HepG2 (cell line): ENCODE results near the gene SLC23A2. TPM values are rescaled to one million over a fixed set of nuclear protein-coding genes. Genes with fewer than 3 reads are reported as not detected.

Source experiments
- BRD4 ChIP-seq: sonication (generic); formaldehyde crosslinking; IDR thresholded peaks from 2 replicates; pipeline ENCODE4 v1.4.0; 2020; ENCODE audit warnings: missing genetic modification reagents
- HDAC2 ChIP-seq: sonication (generic); formaldehyde crosslinking; IDR thresholded peaks from 2 replicates; pipeline ENCODE4 v1.4.0; 2020; ENCODE audit warnings: missing genetic modification reagents
- HMGA1 ChIP-seq: sonication (generic); formaldehyde crosslinking; conservative IDR thresholded peaks from 2 replicates; pipeline ENCODE4 v1.4.0; 2020; ENCODE audit warnings: missing genetic modification reagents
- NONO ChIP-seq, 2 experiments: fragments of 450-650 bp in 1 of 2; sonication (generic) in 1 of 2; formaldehyde crosslinking in 1 of 2; IDR thresholded peaks in 1 of 2; conservative IDR thresholded peaks in 1 of 2; 2 replicates each; pipeline versions ENCODE4 v1.6.1 to v1.8.0; 2017 to 2022; ENCODE audit warnings: mild to moderate bottlenecking in 1 of 2, missing genetic modification reagents in 1 of 2, moderate library complexity in 1 of 2
- ZSCAN22 ChIP-seq: sonication (generic); formaldehyde crosslinking; IDR thresholded peaks from 2 replicates; pipeline ENCODE4 v1.4.0; 2020; ENCODE audit warnings: mild to moderate bottlenecking, missing genetic modification reagents
- polyA plus RNA-seq, 8 experiments: library from polyadenylated mRNA; depleted of rRNA in 3 of 8; stranded (reverse) in 7 of 8; unstranded in 1 of 8; fragments of >200 nt; fragmentation: Illumina TruSeq in 4 of 8; extraction: Trizol in 4 of 8; gene quantifications; 2 replicates each; pipeline versions ENCODE4 v1.2.1 to v1.2.3, GENCODE V29; 2011 to 2016; ENCODE audit warnings: low read depth in 4 of 8, missing spikeins in 1 of 8, mixed read lengths in 1 of 8; ENCODE audit not compliant: insufficient read depth in 1 of 8
- total RNA-seq, 5 experiments: library from RNA; depleted of rRNA; stranded (reverse); fragments of >200 nt; fragmentation: Illumina TruSeq; extraction: Trizol; gene quantifications; 2 replicates each; pipeline ENCODE4 v1.2.3, GENCODE V29; 2016; ENCODE audit warnings: low read depth in 1 of 5
- TF ChIP-seq, protein P1 (sequence below): sonication (generic); formaldehyde crosslinking; IDR thresholded peaks from 2 replicates; pipeline ENCODE4 v1.4.0; 2020; ENCODE audit warnings: missing genetic modification reagents
- TF ChIP-seq, protein P2 (sequence below): sonication (generic); formaldehyde crosslinking; IDR thresholded peaks from 2 replicates; pipeline ENCODE4 v1.5.0; 2020; ENCODE audit warnings: mild to moderate bottlenecking, missing genetic modification reagents, moderate library complexity
- TF ChIP-seq, protein P3 (sequence below): sonication (generic); formaldehyde crosslinking; IDR thresholded peaks from 2 replicates; pipeline ENCODE4 v1.4.0; 2020; ENCODE audit warnings: missing genetic modification reagents
- TF ChIP-seq, protein P4 (sequence below), 2 experiments: sonication (generic) in 1 of 2; formaldehyde crosslinking in 1 of 2; IDR thresholded peaks; 2 replicates each; pipeline versions ENCODE4 v1.6.1 to v1.9.0; 2014 to 2022; ENCODE audit warnings: antibody characterized with exemption in 1 of 2, borderline replicate concordance in 1 of 2, inconsistent platforms in 1 of 2, low read depth in 1 of 2, missing genetic modification reagents in 1 of 2
- TF ChIP-seq, protein P5 (sequence below): sonication (generic); formaldehyde crosslinking; IDR thresholded peaks from 2 replicates; pipeline ENCODE4 v1.4.0; 2020; ENCODE audit warnings: missing genetic modification reagents

Gene SLC23A2
- total and polyA plus RNA-seq, 2 of the 13 experiments (the other 11 are each of a cell fraction or from before 2014, with no cell fraction given): 42.2 to 51.2 TPM

DNA sequence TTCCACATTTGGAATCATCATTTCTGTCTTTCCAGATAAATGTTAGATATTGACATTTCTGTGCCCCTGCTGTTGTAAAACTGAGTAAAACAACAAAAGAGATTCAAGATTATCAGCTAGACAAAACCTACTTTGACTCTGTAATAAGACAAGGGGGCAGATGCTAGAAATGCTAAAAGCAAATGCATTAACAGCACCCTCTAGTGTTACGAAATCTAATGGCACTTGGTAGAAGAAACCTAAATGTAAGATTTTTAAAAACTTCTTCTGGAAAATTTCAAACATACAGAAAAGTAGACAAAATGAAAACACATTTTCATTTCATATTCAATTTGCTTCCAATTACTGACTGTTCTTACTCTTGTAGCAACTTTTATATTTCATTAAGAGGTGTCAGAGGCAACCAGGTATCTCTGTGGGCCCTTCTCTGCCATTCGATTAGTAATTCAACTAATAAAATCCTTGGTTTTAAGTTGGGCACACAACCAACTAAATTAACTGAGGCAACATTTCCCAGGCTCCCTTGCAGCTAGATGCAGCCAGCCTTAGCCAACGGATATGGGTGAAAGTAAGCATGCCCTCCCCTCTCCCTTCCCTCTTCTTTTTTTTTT is 45.0 kb downstream of the SLC23A2 start (continued):
- TF ChIP-seq, protein P1, sequence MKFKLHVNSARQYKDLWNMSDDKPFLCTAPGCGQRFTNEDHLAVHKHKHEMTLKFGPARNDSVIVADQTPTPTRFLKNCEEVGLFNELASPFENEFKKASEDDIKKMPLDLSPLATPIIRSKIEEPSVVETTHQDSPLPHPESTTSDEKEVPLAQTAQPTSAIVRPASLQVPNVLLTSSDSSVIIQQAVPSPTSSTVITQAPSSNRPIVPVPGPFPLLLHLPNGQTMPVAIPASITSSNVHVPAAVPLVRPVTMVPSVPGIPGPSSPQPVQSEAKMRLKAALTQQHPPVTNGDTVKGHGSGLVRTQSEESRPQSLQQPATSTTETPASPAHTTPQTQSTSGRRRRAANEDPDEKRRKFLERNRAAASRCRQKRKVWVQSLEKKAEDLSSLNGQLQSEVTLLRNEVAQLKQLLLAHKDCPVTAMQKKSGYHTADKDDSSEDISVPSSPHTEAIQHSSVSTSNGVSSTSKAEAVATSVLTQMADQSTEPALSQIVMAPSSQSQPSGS (CRISPR knock-in tag): peak; percentile 40; the same call in 1 of the 2 replicates
- TF ChIP-seq HMGA1 (CRISPR knock-in tag) (no peak), ZSCAN22 (CRISPR knock-in tag) (no peak), NONO (IDR thresholded peaks at IDR 0.05) (no peak), NONO (CRISPR knock-in tag; conservative IDR thresholded peaks at IDR 0.05) (no peak), BRD4 (CRISPR knock-in tag) (no peak), HDAC2 (CRISPR knock-in tag) (no peak; the same call in 1 of the 2 replicates)
- TF ChIP-seq, protein P2, sequence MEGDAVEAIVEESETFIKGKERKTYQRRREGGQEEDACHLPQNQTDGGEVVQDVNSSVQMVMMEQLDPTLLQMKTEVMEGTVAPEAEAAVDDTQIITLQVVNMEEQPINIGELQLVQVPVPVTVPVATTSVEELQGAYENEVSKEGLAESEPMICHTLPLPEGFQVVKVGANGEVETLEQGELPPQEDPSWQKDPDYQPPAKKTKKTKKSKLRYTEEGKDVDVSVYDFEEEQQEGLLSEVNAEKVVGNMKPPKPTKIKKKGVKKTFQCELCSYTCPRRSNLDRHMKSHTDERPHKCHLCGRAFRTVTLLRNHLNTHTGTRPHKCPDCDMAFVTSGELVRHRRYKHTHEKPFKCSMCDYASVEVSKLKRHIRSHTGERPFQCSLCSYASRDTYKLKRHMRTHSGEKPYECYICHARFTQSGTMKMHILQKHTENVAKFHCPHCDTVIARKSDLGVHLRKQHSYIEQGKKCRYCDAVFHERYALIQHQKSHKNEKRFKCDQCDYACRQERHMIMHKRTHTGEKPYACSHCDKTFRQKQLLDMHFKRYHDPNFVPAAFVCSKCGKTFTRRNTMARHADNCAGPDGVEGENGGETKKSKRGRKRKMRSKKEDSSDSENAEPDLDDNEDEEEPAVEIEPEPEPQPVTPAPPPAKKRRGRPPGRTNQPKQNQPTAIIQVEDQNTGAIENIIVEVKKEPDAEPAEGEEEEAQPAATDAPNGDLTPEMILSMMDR (CRISPR knock-in tag): peak; percentile 87
- TF ChIP-seq, protein P3, sequence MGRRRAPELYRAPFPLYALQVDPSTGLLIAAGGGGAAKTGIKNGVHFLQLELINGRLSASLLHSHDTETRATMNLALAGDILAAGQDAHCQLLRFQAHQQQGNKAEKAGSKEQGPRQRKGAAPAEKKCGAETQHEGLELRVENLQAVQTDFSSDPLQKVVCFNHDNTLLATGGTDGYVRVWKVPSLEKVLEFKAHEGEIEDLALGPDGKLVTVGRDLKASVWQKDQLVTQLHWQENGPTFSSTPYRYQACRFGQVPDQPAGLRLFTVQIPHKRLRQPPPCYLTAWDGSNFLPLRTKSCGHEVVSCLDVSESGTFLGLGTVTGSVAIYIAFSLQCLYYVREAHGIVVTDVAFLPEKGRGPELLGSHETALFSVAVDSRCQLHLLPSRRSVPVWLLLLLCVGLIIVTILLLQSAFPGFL: no peak
- TF ChIP-seq, protein P4, sequence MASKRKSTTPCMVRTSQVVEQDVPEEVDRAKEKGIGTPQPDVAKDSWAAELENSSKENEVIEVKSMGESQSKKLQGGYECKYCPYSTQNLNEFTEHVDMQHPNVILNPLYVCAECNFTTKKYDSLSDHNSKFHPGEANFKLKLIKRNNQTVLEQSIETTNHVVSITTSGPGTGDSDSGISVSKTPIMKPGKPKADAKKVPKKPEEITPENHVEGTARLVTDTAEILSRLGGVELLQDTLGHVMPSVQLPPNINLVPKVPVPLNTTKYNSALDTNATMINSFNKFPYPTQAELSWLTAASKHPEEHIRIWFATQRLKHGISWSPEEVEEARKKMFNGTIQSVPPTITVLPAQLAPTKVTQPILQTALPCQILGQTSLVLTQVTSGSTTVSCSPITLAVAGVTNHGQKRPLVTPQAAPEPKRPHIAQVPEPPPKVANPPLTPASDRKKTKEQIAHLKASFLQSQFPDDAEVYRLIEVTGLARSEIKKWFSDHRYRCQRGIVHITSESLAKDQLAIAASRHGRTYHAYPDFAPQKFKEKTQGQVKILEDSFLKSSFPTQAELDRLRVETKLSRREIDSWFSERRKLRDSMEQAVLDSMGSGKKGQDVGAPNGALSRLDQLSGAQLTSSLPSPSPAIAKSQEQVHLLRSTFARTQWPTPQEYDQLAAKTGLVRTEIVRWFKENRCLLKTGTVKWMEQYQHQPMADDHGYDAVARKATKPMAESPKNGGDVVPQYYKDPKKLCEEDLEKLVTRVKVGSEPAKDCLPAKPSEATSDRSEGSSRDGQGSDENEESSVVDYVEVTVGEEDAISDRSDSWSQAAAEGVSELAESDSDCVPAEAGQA (IDR thresholded peaks at IDR 0.05; ENCODE audit: low read depth): no peak
- TF ChIP-seq, protein P4 (CRISPR knock-in tag; IDR thresholded peaks at IDR 0.05; ENCODE audit: borderline replicate concordance): no peak
- TF ChIP-seq, protein P5, sequence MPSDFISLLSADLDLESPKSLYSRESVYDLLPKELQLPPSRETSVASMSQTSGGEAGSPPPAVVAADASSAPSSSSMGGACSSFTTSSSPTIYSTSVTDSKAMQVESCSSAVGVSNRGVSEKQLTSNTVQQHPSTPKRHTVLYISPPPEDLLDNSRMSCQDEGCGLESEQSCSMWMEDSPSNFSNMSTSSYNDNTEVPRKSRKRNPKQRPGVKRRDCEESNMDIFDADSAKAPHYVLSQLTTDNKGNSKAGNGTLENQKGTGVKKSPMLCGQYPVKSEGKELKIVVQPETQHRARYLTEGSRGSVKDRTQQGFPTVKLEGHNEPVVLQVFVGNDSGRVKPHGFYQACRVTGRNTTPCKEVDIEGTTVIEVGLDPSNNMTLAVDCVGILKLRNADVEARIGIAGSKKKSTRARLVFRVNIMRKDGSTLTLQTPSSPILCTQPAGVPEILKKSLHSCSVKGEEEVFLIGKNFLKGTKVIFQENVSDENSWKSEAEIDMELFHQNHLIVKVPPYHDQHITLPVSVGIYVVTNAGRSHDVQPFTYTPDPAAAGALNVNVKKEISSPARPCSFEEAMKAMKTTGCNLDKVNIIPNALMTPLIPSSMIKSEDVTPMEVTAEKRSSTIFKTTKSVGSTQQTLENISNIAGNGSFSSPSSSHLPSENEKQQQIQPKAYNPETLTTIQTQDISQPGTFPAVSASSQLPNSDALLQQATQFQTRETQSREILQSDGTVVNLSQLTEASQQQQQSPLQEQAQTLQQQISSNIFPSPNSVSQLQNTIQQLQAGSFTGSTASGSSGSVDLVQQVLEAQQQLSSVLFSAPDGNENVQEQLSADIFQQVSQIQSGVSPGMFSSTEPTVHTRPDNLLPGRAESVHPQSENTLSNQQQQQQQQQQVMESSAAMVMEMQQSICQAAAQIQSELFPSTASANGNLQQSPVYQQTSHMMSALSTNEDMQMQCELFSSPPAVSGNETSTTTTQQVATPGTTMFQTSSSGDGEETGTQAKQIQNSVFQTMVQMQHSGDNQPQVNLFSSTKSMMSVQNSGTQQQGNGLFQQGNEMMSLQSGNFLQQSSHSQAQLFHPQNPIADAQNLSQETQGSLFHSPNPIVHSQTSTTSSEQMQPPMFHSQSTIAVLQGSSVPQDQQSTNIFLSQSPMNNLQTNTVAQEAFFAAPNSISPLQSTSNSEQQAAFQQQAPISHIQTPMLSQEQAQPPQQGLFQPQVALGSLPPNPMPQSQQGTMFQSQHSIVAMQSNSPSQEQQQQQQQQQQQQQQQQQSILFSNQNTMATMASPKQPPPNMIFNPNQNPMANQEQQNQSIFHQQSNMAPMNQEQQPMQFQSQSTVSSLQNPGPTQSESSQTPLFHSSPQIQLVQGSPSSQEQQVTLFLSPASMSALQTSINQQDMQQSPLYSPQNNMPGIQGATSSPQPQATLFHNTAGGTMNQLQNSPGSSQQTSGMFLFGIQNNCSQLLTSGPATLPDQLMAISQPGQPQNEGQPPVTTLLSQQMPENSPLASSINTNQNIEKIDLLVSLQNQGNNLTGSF: no peak
